ENCODE measurements around the gene MYO3B.

The MYO3B gene

DNA sequence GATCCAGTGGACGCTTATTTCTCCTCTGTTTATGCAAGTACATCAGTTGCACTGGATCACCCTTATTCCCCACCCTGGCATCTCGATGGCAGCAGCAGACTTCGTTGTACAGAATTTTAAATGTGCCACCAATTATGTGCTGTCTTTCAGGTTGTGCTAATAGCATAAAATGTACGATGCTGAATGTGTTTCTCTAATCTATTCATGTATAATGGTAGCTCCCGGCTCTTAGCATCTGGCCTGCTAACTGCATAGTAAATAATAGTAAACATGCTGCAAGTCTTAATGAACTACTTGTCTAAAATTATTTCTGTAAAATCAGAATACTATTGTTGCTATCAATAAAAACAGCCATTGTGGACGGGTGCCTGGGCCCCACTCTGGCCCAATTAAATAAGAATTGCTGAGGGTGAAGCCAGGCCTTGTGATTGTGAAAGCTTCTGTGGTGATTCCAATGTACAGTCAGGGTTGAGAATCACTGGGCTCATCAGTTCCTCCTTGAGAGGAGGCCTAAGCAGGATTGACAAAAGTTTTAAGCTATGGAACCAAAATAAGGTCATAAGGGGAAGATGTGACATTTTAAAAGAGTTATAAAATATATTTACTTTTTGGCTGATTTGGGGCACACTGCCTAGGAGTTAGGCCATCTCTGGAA, 14.4 kb upstream of the MYO3B start:
- no peak for DNase-seq (ENCODE audit: low spot score)

DNA sequence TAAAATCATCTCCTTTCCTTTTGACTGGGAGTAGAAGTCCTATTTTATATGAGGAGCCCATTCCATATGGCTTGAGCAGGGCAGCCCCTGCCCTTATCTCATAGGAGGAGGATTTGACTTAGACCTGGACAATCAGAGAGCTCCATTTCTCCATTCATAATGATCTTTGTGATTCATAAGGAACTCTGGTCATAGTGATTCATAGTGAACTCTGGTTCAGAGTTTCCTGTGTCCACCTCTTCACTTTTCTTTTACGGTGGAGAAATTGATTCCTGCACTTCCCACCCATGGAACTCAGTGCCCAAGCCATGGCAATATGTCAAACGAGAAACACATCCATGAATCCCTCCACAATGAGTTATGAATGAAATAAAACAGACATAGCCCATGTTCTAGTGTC, 12.8 kb upstream of the MYO3B start:
- no peak for DNase-seq (ENCODE audit: low spot score)

DNA sequence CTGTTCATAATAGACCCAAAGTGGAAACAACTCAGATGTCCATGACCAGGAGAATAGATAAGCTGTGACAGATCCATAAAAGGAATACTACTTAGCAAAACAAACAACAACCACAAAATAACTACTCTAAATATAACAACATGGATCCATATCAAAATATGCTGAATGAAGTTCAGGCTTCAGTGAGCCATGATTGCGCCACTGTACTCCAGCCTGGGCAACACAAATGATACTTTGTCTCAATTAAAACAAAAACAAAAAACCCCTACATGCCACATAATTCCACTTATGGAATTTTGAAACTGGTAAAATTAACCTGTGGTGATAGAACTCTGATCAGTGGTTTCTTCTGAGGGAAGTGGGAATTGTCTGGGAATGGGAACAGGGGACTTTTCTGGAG, 11.2 kb upstream of the MYO3B start:
- DNase-seq (ENCODE audit: low spot score): no peak

DNA sequence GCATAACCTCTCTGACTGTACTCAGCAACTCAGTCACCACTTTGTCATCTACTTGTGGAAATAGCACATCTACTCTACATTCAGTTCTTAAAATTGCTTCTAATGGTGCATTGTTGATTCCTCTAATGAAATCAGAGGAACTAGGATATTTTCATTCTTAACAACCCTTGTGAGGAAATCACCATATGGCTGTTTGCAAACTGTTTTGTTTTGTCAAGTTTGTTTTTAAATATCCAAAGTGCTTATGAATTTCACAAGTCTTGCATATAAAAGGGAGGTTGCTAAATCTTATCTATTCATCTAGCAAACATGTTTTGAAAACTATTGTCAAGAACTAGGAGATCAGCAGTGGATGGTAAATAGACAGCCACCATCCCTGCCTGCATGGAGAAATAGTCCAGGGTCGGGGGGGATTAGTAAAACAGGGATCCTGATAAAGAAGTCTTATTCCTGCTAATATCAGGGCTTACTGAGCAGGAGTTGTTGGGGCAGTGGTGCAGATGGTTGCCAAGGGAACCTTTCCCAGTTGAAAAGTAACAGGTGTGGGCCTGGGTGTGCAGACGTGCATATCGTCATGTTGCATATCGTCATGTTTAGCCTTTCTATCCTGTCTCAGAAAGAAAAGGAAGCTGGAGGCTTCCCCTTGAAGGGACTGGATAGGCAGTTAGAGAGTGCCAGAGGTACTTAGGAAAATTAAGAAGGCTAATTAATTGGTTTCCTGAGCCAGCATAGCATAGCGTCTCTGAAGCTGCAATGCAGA, 7.5 kb upstream of the MYO3B start:
- DNase-seq (ENCODE audit: low spot score): no peak

DNA sequence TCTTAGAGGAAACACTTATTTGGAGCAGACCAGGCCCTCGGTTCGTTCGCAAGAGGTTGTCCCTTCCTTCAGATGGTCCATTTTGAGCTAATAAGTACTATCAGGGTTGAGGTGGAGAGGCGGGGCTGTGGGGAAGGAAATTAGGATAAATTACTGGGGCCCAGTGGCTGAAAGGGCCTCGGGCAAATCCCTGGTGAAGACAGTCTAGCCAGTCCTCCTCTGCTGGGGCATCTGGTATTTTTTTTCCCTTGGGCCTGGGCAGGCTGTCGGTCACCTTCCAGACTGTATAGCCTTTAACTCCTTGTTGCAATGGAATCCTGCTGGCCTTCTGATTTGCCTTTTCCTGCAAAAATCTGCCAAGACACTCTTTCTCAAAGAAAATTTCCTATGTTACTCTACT, 1.7 kb upstream of the MYO3B start:
- DNase-seq (ENCODE audit: low spot score): no peak

DNA sequence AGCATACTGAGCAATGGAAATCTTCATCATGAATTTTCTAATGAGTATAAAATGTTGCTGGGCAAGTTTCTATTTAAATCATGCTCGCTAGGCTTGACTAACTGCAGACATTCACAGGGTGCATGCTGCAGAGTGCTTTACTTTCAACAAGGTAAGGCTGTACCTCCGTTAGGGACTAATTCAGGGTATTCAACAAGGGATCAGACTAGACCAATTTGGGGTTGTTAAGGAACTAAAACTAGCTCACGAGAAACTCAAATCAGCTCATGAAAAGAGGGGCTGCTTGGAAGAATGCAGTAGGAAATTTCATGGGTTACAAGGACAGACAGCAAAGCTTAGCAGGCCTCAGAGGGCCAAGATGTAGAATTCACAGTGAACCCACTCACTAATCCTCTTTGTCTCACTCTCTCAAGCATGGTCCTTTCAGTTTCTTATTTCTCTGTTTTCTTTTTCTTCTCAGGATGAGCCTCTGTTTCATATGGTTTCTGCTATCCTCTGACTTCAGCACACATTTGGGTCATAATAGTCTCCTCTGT, 2.2 kb downstream of the MYO3B start:
- DNase-seq (ENCODE audit: low spot score): no peak

DNA sequence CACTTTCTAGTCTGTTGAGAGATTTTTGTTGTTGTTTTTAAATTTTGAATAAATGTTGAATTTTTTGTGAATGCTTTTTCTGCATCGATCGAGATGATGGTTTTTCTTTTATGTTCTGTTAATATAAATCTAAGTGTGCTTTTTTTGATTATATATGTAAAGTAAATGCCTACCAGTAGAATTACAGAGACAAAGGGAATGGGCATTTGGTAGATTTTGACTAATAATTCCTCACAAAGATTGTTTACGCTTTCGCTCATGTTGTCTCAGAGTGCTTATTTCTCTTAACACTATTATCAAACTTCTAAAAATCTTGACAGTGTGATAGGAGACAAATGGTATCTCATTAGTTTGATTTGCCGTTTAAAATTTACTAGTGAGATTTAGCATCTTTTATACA, 3.7 kb downstream of the MYO3B start:
- no peak for DNase-seq (ENCODE audit: low spot score)

DNA sequence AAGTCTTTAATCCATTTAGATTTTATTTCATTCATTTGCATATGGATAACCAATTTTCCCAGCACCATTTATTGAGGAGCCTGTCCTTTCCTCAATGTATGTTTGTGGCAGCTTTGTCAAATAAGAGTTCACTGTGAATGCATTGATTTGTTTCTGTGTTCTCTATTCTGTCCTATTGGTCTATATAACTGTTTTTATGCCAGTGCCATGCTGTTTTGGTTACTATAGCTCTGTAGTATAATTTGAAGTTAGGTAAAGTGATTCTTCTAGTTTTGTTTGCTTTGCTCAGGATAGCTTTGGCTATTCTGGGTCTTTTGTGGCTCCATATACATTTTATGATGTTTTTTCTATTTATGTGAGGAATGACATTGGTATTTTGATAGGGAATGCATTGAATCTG, 7.4 kb downstream of the MYO3B start:
- no peak for DNase-seq (ENCODE audit: low spot score)

DNA sequence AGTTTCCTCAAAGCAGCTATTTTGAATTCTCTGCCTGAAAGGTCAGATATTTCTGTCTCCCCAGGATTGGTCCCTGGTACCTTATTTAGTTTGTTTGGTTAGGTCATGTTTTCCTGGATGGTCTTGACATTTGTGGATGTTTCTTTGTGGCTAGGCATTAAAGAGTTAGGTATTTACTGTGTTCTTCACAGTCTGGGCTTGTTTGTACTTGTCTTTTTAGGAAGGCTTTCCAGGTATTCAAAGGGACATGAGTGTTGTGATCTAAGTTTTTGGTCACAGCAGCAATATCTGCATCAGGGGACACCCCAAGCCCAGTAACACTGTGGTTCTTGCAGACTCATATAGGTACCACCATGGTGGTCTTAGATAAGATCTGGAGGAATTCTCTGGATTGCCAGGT, 11.8 kb downstream of the MYO3B start:
- DNase-seq (ENCODE audit: low spot score): no peak

DNA sequence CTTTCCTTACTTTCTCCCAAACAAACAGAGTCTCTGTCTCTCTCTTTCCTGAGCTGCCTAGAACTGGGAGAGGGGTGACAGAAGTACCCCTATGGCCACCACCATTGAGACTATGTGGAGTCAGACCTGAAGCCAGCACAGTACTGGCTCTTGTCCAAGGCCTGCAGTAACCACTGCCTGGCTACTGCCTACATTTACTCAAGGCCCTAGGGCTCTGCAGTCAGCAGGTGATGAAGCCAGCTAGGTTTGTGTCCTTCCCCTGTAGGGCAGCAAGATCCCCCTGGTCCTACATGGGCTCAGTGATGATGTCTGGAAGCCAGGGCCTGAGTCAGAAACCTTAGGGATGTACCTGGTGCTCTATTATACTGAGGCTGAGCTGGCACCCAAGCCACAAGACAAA, 12.2 kb downstream of the MYO3B start:
- DNase-seq (ENCODE audit: low spot score): no peak

DNA sequence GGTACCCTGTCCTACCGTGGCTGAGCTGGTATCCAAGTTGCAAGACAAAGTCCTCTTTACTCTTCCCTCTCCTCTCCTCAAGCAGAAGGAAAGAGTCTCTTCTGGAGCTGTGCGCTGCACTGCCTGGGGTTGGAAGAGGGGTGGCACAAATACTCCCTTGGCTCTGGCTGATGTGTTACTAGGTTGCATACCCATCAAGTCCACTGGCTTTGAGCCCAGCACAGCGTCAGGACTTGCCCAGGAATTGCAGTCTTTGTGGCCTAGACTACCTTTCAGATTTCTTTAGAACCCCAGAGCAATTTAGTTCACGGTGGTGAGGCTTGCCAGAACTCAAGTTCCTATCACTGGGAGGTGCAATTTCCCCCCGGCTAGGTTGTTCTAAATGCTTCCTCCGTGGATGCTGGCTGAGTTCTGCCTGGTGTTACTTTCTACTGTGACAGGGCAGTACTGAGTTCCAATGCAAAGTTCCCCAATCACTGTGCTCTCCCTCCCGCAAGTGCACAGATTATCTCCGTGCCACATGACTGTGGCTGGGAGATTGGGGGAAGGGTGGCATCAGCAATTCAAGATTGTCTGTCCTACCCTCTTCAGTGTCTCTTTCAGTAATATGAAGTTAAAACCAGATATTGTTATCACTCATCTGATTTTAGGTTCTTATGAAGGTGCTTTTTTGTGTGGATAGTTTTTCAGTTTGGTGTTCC, 13.4 kb downstream of the MYO3B start:
- no peak for DNase-seq (ENCODE audit: low spot score)

DNA sequence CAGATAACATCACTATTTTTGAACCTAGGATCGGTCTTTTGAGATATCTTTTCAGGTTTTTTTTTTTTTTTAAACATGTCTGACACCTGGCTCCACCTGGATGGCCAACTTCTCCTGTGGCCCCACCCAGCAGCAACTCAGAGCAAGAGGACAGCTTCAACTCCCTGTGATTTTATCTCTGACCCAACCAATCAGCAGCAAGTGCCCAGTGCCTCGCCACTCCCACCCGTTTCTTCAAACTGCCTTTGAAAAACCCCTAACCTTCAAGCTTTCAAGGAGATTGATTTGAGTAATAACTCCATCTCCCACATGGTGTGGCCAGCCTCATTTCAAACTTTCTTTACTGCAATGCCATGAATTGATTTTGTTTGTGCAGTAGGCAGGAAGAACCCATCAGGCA, 19.0 kb downstream of the MYO3B start:
- no peak for DNase-seq (ENCODE audit: low spot score)

DNA sequence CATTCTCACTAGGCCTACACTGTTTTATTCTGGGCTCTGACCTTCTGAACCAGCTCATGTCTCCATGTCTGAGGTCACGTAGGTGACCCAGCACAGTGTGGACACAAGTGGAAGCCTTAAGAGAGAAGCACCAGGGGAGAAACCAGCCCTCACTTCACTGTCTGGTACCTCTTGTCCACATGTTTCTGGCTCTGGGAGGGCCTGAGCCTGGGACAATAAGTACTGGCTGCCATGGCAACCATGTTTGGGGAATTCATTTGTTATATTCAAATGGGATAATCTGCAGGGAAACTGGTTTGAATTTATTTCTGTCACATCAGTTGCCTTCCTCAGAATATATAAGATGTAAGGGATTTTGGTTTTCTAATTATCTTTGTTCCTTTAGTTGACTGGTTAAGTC, 23.3 kb downstream of the MYO3B start:
- no peak for DNase-seq (ENCODE audit: low spot score)

DNA sequence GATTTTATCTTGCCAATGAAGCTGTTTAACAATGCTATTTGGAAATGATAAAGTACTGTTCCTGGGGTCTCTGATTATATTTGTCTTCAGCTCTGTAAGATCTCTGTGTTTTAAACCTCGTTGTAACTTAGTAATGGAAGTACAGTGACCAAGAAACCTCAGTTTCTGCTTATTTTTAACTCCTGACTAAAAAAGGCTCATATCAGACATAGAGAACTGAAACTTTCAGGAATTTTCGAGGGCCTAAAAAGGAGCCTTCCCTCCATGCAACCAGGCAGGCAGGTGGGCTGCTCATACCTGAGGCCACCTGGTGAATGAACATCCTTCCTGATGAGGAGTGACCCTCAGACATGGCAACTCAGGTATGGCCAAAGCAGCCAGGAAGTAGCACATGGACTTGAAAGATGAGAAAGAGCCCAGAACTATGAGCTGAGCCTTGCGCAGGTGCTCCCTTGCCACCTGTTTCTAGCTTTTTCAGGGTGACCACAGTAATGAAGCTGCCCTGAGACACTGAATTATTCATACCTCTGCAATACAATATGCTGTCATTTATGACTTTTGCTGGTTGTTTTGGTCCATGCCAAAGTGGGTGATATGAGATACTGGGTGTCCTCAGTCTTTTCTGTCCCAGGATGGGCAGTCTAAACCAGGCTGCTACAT, 23.9 kb downstream of the MYO3B start:
- no peak for DNase-seq (ENCODE audit: low spot score)

DNA sequence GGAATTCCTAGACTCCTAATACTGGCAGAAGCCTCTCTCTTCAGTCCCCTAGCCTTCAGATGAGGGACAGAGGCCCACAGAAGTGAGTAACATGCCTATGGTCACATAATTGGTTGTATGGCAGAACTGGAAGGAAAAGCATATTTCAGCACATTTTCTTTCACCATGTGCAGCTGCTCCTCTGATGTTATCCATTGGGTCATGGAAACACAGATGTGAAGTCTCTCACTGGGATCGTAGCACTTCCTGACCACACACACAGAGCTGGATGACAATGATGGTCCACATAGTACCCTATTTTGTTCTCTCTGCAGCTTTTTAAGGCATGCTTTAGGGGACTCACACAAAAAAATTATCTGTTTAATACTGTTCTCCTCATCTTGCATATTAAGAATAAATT, 24.5 kb downstream of the MYO3B start:
- DNase-seq (ENCODE audit: low spot score): no peak

DNA sequence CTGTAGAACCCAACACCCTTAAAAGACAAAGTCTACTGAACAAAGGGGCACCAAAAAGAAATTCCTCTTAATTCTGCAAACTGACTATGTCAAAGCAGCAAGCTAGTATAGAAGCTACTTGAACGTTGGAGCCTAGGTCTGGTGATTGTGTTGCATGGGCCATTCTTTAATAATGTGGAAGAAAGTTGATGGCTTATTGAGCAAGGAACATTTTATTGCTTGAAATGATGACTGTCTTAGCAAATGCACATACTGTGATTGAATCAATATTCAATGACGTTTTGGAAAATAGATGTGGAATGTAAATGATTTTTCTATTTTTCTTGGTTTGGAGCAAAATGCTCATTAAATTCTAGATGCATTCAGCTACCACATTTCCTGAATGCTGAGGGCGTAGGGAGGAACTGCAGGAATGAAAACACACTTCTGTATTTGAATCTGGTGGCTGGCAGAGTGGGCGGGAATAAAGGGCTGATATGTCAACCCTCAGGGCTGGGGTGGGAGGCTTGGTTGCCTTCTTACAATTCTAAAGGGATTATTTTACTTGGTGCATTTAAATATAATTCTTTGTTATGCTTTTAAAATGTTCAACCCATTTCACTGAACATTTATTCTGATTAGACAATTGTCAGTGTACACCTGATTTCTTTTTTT, 26.5 kb downstream of the MYO3B start:
- peak; percentile 53 for DNase-seq (ENCODE audit: low spot score)

DNA sequence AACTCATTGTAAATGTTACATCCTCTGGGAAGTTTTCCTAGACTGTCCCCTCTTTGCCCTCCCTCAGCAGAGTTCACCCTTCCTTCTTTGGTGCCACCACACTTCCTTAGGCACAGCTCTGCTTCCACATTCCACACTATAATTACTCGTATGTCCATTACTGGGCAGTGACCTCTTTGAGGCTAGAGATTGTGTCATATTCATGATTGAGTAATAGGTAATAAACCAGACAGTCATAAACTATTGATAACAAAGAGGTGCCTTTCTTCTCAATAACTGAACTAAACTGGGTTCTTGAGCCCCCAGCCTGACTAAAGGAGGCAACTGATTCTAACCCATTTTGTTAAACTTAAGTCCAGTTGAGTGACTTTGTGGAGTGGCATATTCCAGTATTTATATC, 28.3 kb downstream of the MYO3B start:
- no peak for DNase-seq (ENCODE audit: low spot score)

DNA sequence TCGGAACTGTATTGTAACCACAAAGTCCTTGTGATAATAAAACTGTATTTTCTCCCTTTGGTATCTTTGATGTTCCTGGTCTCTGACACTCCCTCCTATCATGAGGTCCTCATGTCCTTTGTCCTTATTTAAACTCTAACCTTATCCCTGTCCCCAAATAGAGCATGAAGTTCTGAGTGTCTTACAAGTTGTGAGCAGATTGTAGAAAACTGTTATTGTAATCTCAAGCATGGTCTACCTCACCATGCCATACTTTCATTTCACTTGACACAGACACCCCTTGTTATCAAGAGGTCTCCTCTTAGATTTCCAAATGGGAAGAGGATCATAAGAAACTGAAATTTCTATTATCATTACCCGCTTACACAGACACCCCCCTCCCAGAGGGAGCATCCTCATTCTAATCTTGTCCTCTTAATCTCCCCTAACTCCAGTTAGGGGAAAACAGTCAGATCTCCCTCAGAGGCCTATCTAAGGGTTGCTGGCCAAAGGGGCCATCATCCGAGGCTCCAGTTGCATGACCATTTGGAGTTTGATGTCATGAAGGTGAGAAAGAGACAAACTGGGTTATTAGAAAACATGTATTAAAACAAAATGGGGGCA, 29.0 kb downstream of the MYO3B start:
- DNase-seq (ENCODE audit: low spot score): no peak

DNA sequence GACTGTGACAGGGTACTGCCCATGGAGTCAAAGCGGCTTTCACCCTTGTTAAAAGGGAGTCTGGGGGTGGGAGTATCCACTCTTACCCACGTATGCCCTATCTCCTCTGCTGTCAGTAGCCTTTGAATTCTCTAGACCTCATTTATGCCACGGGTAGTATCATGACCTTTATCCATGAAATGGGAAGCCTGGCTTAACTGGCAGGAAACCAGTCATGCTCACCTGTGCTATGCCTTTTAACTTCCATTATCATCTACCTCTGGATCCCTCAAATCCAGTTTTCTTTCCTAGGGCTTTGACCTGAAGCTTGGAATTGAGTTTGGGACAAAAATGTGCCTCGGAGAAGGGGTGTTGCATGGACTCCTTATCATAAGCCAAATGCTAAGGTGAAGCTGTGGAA, 30.0 kb downstream of the MYO3B start:
- DNase-seq (ENCODE audit: low spot score): no peak

DNA sequence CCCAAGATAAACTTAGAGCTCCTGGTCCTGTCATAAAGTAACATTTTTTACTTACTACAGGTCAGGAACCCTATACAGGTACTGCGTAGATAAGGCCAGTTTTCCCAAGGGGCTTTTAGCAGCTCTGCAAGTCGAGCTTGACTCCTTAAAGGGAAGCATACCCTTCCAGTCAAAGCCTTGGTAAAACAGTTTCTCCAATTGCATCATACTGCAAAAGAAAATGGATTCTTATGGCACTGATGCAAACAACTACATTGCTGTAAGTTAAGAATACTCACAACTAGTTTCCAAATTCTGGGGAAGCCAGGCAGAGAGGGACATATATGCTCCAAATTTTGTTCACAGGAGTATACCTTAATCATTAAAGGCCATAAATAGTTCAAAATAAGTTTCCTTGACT, 31.0 kb downstream of the MYO3B start:
- no peak for DNase-seq (ENCODE audit: low spot score)

DNA sequence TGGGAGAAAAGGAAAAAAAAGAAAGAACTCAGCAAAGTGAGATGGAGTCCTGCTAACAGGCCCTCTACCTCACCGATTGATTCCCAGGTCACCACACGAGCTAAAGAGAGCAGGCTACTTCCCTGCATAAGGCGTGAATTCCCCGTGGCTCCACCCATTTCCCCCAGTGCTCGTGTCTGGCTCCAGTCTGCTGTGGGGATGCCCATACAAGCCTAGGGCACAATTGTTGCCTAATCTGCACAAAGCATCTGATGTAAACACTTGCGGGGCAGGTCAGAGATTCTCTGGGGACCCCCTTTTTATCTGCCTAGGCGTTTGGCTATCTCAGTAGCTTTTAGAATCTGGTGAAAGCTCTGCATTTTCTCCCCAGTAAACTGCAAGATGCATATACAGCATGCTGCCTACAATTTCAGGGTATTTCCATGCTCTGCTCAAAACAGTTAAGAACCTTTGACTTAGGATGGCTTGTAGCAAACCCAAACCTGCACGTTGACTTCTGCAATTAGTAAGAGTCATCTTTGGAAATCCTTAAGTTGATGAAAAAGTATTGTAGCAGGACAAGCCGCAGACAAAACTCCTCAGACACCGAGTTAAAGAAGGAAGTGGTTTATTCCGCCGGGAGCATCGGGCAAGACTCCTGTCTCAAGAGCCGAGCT, 34.8 kb downstream of the MYO3B start:
- no peak for DNase-seq (ENCODE audit: low spot score)

Measured in putamen (tissue), 1 donor.